DMS153 treated with DMSO at 0.1 percent for 48 hours (cell line): ENCODE data around the gene NUAK1.

ENCODE experiments used
- DNase-seq: peaks from one replicate; lab custom pipeline; 2025; ENCODE audit not compliant: unreplicated experiment; lab: John Stamatoyannopoulos, UW

Gene NUAK1

GRCh38 chr12:106138633-106139421 lies at the start of gene NUAK1:
TSS of gene NUAK1 (minus strand) at chr12:106138954. CDS start at chr12:106138653, 301 bp downstream.
- DNase-seq = peak; percentile 43

GRCh38 chr12:106188256-106188655 lies 49.5 kb upstream of the NUAK1 start:
- DNase-seq = no peak

- DNase-seq = no peak
Observed at GRCh38 chr12:106187842-106188241, 49.1 kb upstream of the NUAK1 start.

- DNase-seq = no peak
Observed at GRCh38 chr12:106187155-106187789, 48.5 kb upstream of the NUAK1 start.

- no peak for DNase-seq
Observed at GRCh38 chr12:106183735-106184134, 45.0 kb upstream of the NUAK1 start.

GRCh38 chr12:106181401-106182114 lies 42.8 kb upstream of the NUAK1 start:
- DNase-seq = no peak

GRCh38 chr12:106179086-106179485 lies 40.3 kb upstream of the NUAK1 start:
- peak; percentile 73 for DNase-seq

- no peak for DNase-seq
Observed at GRCh38 chr12:106178562-106178961, 39.8 kb upstream of the NUAK1 start.

- no peak for DNase-seq
Observed at GRCh38 chr12:106176560-106176959, 37.8 kb upstream of the NUAK1 start.

- DNase-seq = no peak
Observed at GRCh38 chr12:106174876-106175275, 36.1 kb upstream of the NUAK1 start.

GRCh38 chr12:106173442-106173841 lies 34.7 kb upstream of the NUAK1 start:
- DNase-seq = no peak

GRCh38 chr12:106171117-106171750 lies 32.5 kb upstream of the NUAK1 start:
- no peak for DNase-seq

- no peak for DNase-seq
Observed at GRCh38 chr12:106170285-106170684, 31.5 kb upstream of the NUAK1 start.

- DNase-seq = no peak
Observed at GRCh38 chr12:106163712-106164111, 25.0 kb upstream of the NUAK1 start.

GRCh38 chr12:106161491-106161890 lies 22.7 kb upstream of the NUAK1 start:
- DNase-seq = no peak

- no peak for DNase-seq
Observed at GRCh38 chr12:106160915-106161314, 22.2 kb upstream of the NUAK1 start.

- no peak for DNase-seq
Observed at GRCh38 chr12:106157802-106158201, 19.0 kb upstream of the NUAK1 start.

GRCh38 chr12:106154751-106155273 lies 16.1 kb upstream of the NUAK1 start:
- DNase-seq = no peak

- DNase-seq = peak; percentile 17
Observed at GRCh38 chr12:106152334-106152733, 13.6 kb upstream of the NUAK1 start.

GRCh38 chr12:106150555-106150954 lies 11.8 kb upstream of the NUAK1 start:
- DNase-seq = peak; percentile 23

- DNase-seq = no peak
Observed at GRCh38 chr12:106149096-106149784, 10.5 kb upstream of the NUAK1 start.
